Keratinocyte (primary cell): ENCODE data around the gene HNF1B. TPM values are rescaled to one million over a fixed set of nuclear protein-coding genes. Genes with fewer than 3 reads are reported as not detected.

Experiments used
- DNase-seq: peaks from one replicate; pipeline ENCODE4 v3.0.0-alpha.2; 2011; ENCODE audit warnings: low read depth, missing footprints, low spot score
- FAIRE-seq: peaks from 2 replicates; lab custom pipeline; 2011; peaks lifted over from hg19 to GRCh38; lab: Jason Lieb, UNC
- H2AFZ ChIP-seq: 2 replicates; pipeline ENCODE4 v1.6.0; 2012; ENCODE audit warnings: low read length, control low read depth, inconsistent platforms; ENCODE audit not compliant: control insufficient read depth
- H3K27ac ChIP-seq: 2 replicates; pipeline ENCODE4 v1.5.1; 2011; ENCODE audit warnings: low read length; ENCODE audit not compliant: control insufficient read depth, insufficient read depth
- H3K27me3 ChIP-seq: 3 replicates; pipeline ENCODE4 v1.6.0; 2011; ENCODE audit warnings: low read length; ENCODE audit not compliant: control insufficient read depth, insufficient read depth; ENCODE audit errors: extremely low read depth
- H3K36me3 ChIP-seq, 2 experiments: 2 replicates in 1 of 2; 3 replicates in 1 of 2; pipeline ENCODE4 v1.5.1; 2011; ENCODE audit warnings: low read length in 2 of 2, mild to moderate bottlenecking in 1 of 2; ENCODE audit not compliant: control insufficient read depth in 2 of 2, insufficient read depth in 2 of 2; ENCODE audit errors: extremely low read depth in 1 of 2
- H3K4me1 ChIP-seq: 3 replicates; pipeline ENCODE4 v1.5.1; 2011; ENCODE audit warnings: low read length; ENCODE audit not compliant: control insufficient read depth, insufficient read depth; ENCODE audit errors: extremely low read depth
- H3K4me2 ChIP-seq: 3 replicates; pipeline ENCODE4 v1.6.0; 2011; ENCODE audit warnings: low read depth, low read length; ENCODE audit not compliant: control insufficient read depth, insufficient read depth; ENCODE audit errors: extremely low read depth
- H3K4me3 ChIP-seq, 3 experiments: fragments of 200-600 bp in 1 of 3; sonication (generic) in 1 of 3; 2 replicates in 2 of 3; 3 replicates in 1 of 3; pipeline ENCODE4 v1.5.1; 2011 to 2016; ENCODE audit warnings: low read length in 3 of 3, mild to moderate bottlenecking in 3 of 3, control low read depth in 2 of 3, inconsistent platforms in 1 of 3, low read depth in 1 of 3, mixed read lengths in 1 of 3, mixed run types in 1 of 3, moderate library complexity in 1 of 3; ENCODE audit not compliant: control insufficient read depth in 2 of 3, insufficient read depth in 2 of 3; ENCODE audit errors: extremely low read depth in 1 of 3
- H3K79me2 ChIP-seq: 2 replicates; pipeline ENCODE4 v1.6.0; 2012; ENCODE audit warnings: low read length; ENCODE audit not compliant: control insufficient read depth, insufficient read depth
- H3K9ac ChIP-seq: 3 replicates; pipeline ENCODE4 v1.6.0; 2011; ENCODE audit warnings: low read length; ENCODE audit not compliant: control insufficient read depth, insufficient read depth; ENCODE audit errors: extremely low read depth
- H3K9me1 ChIP-seq: 3 replicates; pipeline ENCODE4 v1.6.0; 2011; ENCODE audit warnings: low read length; ENCODE audit not compliant: control insufficient read depth, insufficient read depth; ENCODE audit errors: extremely low read depth
- H3K9me3 ChIP-seq: 2 replicates; pipeline ENCODE4 v1.5.1; 2012; ENCODE audit warnings: low read depth, low read length; ENCODE audit not compliant: control insufficient read depth
- H4K20me1 ChIP-seq: 3 replicates; pipeline ENCODE4 v1.6.0; 2011; ENCODE audit warnings: low read length; ENCODE audit not compliant: control insufficient read depth, insufficient read depth; ENCODE audit errors: extremely low read depth
- CTCF ChIP-seq, 3 experiments: IDR thresholded peaks in 1 of 3; conservative IDR thresholded peaks in 1 of 3; optimal IDR thresholded peaks in 1 of 3; 2 replicates in 2 of 3; 3 replicates in 1 of 3; pipeline versions ENCODE3 to v1.5.1; 2011; ENCODE audit warnings: low read length in 3 of 3, mild to moderate bottlenecking in 3 of 3, moderate library complexity in 2 of 3, control low read depth in 1 of 3, inconsistent platforms in 1 of 3; ENCODE audit not compliant: insufficient read depth in 2 of 3; ENCODE audit errors: extremely low read depth in 1 of 3
- EZH2 ChIP-seq: IDR thresholded peaks from one replicate; pipeline ENCODE4 v1.6.1; 2012; ENCODE audit warnings: inconsistent platforms, mild to moderate bottlenecking, low read length, moderate library complexity
- dilution Hi-C: fragments of 300-500 bp; cut with MboI; formaldehyde crosslinking; loops from one replicate; pipeline ENCODE4 v1.7.0; 2020; ENCODE audit warnings: low sequenced_read_pairs; ENCODE audit not compliant: extremely low pct_ligation_motif_present
- polyA plus RNA-seq, 5 experiments: library from polyadenylated mRNA; depleted of rRNA in 3 of 5; stranded (reverse) in 3 of 5; stranded (forward) in 1 of 5; unstranded in 1 of 5; fragments of >200 nt; gene quantifications; 1 replicate in 1 of 5; 2 replicates in 3 of 5; 3 replicates in 1 of 5; pipeline versions ENCODE4 v1.2.1 to v1.2.3, GENCODE V29; 2011 to 2012; ENCODE audit warnings: missing spikeins in 2 of 5, low read depth in 1 of 5, low replicate concordance in 1 of 5

Gene HNF1B
- polyA plus RNA-seq, 1 donor (not counting 4 experiments of a cell fraction or from before 2014, with no cell fraction given), result not detected

GRCh38 chr17:37664214-37664613 lies 80.6 kb downstream of the HNF1B start:
- no peak for FAIRE-seq

DNA sequence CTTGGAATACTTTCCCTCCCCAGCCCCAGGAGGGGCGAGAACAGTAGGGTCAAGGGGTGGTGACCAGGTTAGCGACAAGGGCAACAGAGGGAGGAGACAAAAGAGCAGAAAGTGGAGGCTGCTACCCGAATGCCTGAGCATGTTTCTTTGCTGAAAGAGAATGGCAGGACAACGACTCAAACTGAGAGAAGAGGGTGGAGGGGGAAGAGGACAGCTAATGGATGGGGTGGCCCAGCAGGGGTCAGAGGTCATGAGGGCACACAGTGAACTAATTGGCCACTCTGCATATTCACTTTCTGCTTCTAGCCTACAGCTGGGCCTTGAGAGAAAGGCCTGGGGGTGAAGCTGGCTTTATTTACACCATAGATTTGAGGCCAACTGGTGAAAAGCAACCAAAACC lies 82.5 kb downstream of the HNF1B start:
- Histone ChIP-seq H3K9me3 (no peaks in the 10 kb centered on the region), H3K9me1 (no peaks in the 10 kb centered on the region), H3K4me1 (no peaks in the 10 kb centered on the region), H3K36me3 (no peaks in the 10 kb centered on the region), H3K27ac (no peak overlapping the region), H3K9ac (no peak overlapping the region), H3K27me3 (no peaks in the 10 kb centered on the region), H3K4me2 (no peak overlapping the region), H2AFZ (no peak overlapping the region), H4K20me1 (no peaks in the 10 kb centered on the region), H3K79me2 (no peaks in the 10 kb centered on the region), H3K4me3 (no peak overlapping the region)
- no peak for DNase-seq
- dilution Hi-C loops, result no loop called here
- no peak for TF ChIP-seq EZH2
- no peak for TF ChIP-seq CTCF (optimal IDR thresholded peaks at IDR 0.05 in 1 of 3, IDR thresholded peaks at IDR 0.05 in 1 of 3, conservative IDR thresholded peaks at IDR 0.05 in 1 of 3; ENCODE audit: extremely low read depth in 1 of 3, insufficient read depth in 2 of 3, low read length in 3 of 3)
- no peak for FAIRE-seq

More at GRCh38 chr17:37664214-37664613, 80.6 kb downstream of the HNF1B start:
- TF ChIP-seq CTCF (optimal IDR thresholded peaks at IDR 0.05 in 1 of 3, IDR thresholded peaks at IDR 0.05 in 1 of 3, conservative IDR thresholded peaks at IDR 0.05 in 1 of 3; ENCODE audit: extremely low read depth in 1 of 3, insufficient read depth in 2 of 3, low read length in 3 of 3) (no peak), EZH2 (no peak)
- Histone ChIP-seq H3K4me3 (no peak overlapping the region), H4K20me1 (no peaks in the 10 kb centered on the region), H3K4me1 (no peaks in the 10 kb centered on the region), H3K36me3 (no peaks in the 10 kb centered on the region), H3K9me1 (no peaks in the 10 kb centered on the region), H3K4me2 (no peak overlapping the region), H2AFZ (no peak overlapping the region), H3K9me3 (no peaks in the 10 kb centered on the region), H3K27me3 (no peaks in the 10 kb centered on the region), H3K27ac (no peak overlapping the region), H3K79me2 (no peaks in the 10 kb centered on the region), H3K9ac (no peak overlapping the region)
- dilution Hi-C loops, result no loop called here
- no peak for DNase-seq
